H9 (cell line): ENCODE measurements around the gene DENND1A. TPM values are rescaled to one million over a fixed set of nuclear protein-coding genes. Genes with fewer than 3 reads are reported as not detected.

Experiments used
- DNase-seq: peaks from one replicate; pipeline ENCODE4 v3.0.0-alpha.2; 2017
- H2AFZ ChIP-seq: one replicate; pipeline ENCODE4 v1.6.1; 2013; ENCODE audit warnings: mild to moderate bottlenecking, low read length, control low read depth, moderate library complexity
- H2AK5ac ChIP-seq: 2 replicates; pipeline ENCODE4 v1.6.1; 2013; ENCODE audit warnings: low read length, control low read depth, mixed read lengths; ENCODE audit not compliant: insufficient read length
- H2BK120ac ChIP-seq: one replicate; pipeline ENCODE4 v1.6.1; 2013; ENCODE audit warnings: low read depth, mild to moderate bottlenecking, low read length, control low read depth, inconsistent platforms; ENCODE audit not compliant: poor library complexity, severe bottlenecking
- H2BK12ac ChIP-seq: 2 replicates; pipeline ENCODE4 v1.6.1; 2013; ENCODE audit warnings: low read length, control low read depth, mixed read lengths, low read depth; ENCODE audit not compliant: insufficient read length
- H2BK15ac ChIP-seq: 2 replicates; pipeline ENCODE4 v1.6.1; 2013; ENCODE audit warnings: low read depth, low read length, control low read depth
- H2BK20ac ChIP-seq: one replicate; pipeline ENCODE4 v1.6.1; 2013; ENCODE audit warnings: low read depth, mild to moderate bottlenecking, low read length, control low read depth, inconsistent platforms; ENCODE audit not compliant: poor library complexity, severe bottlenecking
- H2BK5ac ChIP-seq: 2 replicates; pipeline ENCODE4 v1.6.1; 2013; ENCODE audit warnings: low read length, control low read depth, mixed read lengths; ENCODE audit not compliant: insufficient read length
- H3K14ac ChIP-seq: 2 replicates; pipeline ENCODE4 v1.6.1; 2013; ENCODE audit warnings: low read length, control low read depth; ENCODE audit not compliant: insufficient read depth
- H3K18ac ChIP-seq: 2 replicates; pipeline ENCODE4 v1.6.1; 2013; ENCODE audit warnings: low read depth, mild to moderate bottlenecking, mixed read lengths, low read length, control low read depth; ENCODE audit not compliant: insufficient read length
- H3K23ac ChIP-seq: 2 replicates; pipeline ENCODE4 v1.6.1; 2013; ENCODE audit warnings: low read length, control low read depth, mixed read lengths, low read depth; ENCODE audit not compliant: insufficient read length
- H3K23me2 ChIP-seq: 2 replicates; pipeline ENCODE4 v1.6.1; 2013; ENCODE audit warnings: low read depth, mild to moderate bottlenecking, mixed read lengths, low read length, control low read depth; ENCODE audit not compliant: insufficient read length, poor library complexity, severe bottlenecking
- H3K27ac ChIP-seq: 2 replicates; pipeline ENCODE4 v1.5.1; 2013; ENCODE audit warnings: low read length, control low read depth, mixed read lengths, low read depth; ENCODE audit not compliant: insufficient read length
- H3K27me3 ChIP-seq: 2 replicates; pipeline ENCODE4 v1.6.1; 2013; ENCODE audit warnings: low read length, control low read depth, inconsistent platforms; ENCODE audit not compliant: insufficient read depth
- H3K4ac ChIP-seq: 2 replicates; pipeline ENCODE4 v1.6.1; 2013; ENCODE audit warnings: low read depth, mild to moderate bottlenecking, control low read depth, inconsistent platforms, low read length, moderate library complexity
- H3K4me1 ChIP-seq: 2 replicates; pipeline ENCODE4 v1.6.1; 2013; ENCODE audit warnings: low read length, control low read depth, inconsistent platforms; ENCODE audit not compliant: insufficient read depth
- H3K4me2 ChIP-seq: 2 replicates; pipeline ENCODE4 v1.6.1; 2013; ENCODE audit warnings: low read length, control low read depth, mixed read lengths; ENCODE audit not compliant: insufficient read length, insufficient read depth
- H3K56ac ChIP-seq: 2 replicates; pipeline ENCODE4 v1.6.1; 2013; ENCODE audit warnings: low read depth, mild to moderate bottlenecking, mixed read lengths, low read length, control low read depth; ENCODE audit not compliant: insufficient read length
- H3K79me1 ChIP-seq: 2 replicates; pipeline ENCODE4 v1.6.1; 2013; ENCODE audit warnings: low read depth, mild to moderate bottlenecking, moderate library complexity, low read length, control low read depth, inconsistent platforms; ENCODE audit not compliant: insufficient read depth, poor library complexity, severe bottlenecking
- H3K79me2 ChIP-seq: 2 replicates; pipeline ENCODE4 v1.6.1; 2013; ENCODE audit warnings: low read length, control low read depth, inconsistent platforms; ENCODE audit not compliant: insufficient read depth
- H3K9ac ChIP-seq: 2 replicates; pipeline ENCODE4 v1.6.1; 2013; ENCODE audit warnings: low read length, control low read depth, mixed read lengths; ENCODE audit not compliant: insufficient read length; ENCODE audit errors: extremely low read depth
- H3K9me3 ChIP-seq: one replicate; pipeline ENCODE4 v1.6.1; 2013; ENCODE audit warnings: low read depth, low read length, inconsistent platforms; ENCODE audit not compliant: control insufficient read depth
- H3T11ph ChIP-seq: one replicate; pipeline ENCODE4 v1.6.1; 2013; ENCODE audit warnings: mild to moderate bottlenecking, low read length, control low read depth, inconsistent platforms
- H4K20me1 ChIP-seq: one replicate; pipeline ENCODE4 v1.6.1; 2013; ENCODE audit not compliant: control insufficient read depth, insufficient read length, insufficient read depth
- H4K5ac ChIP-seq: 2 replicates; pipeline ENCODE4 v1.6.1; 2013; ENCODE audit warnings: low read depth, mild to moderate bottlenecking, mixed read lengths, low read length, control low read depth; ENCODE audit not compliant: insufficient read length
- H4K8ac ChIP-seq: replicated peaks from 2 replicates; pipeline ENCODE4 v1.6.1; 2013; ENCODE audit warnings: low read length, control low read depth, mixed read lengths, low read depth; ENCODE audit not compliant: insufficient read length
- H4K91ac ChIP-seq: 2 replicates; pipeline ENCODE4 v1.6.1; 2013; ENCODE audit warnings: low read depth, mild to moderate bottlenecking, moderate library complexity, mixed read lengths, low read length, control low read depth; ENCODE audit not compliant: insufficient read length
- H3K27ac Mint-ChIP-seq, 3 experiments: 2 replicates in 2 of 3; 3 replicates in 1 of 3; pipeline ENCODE4 v1.8.0; 2020 to 2021; ENCODE audit warnings: mixed read lengths in 3 of 3, mild to moderate bottlenecking in 1 of 3, moderate library complexity in 1 of 3
- H3K27me3 Mint-ChIP-seq: 2 replicates; pipeline ENCODE4 v1.8.0; 2021; ENCODE audit warnings: low read depth, mild to moderate bottlenecking, moderate library complexity, mixed read lengths
- H3K36me3 Mint-ChIP-seq, 3 experiments: 2 replicates in 2 of 3; 3 replicates in 1 of 3; pipeline ENCODE4 v1.8.0; 2020 to 2021; ENCODE audit warnings: low read depth in 3 of 3, mixed read lengths in 3 of 3; ENCODE audit not compliant: insufficient read depth in 1 of 3
- H3K4me1 Mint-ChIP-seq, 2 experiments: 2 replicates each; pipeline ENCODE4 v1.8.0; 2020; ENCODE audit warnings: mixed read lengths in 2 of 2
- H3K4me3 Mint-ChIP-seq, 2 experiments: 2 replicates in 1 of 2; 3 replicates in 1 of 2; pipeline ENCODE4 v1.8.0; 2020 to 2021; ENCODE audit warnings: mild to moderate bottlenecking in 2 of 2, mixed read lengths in 2 of 2, moderate library complexity in 1 of 2
- H3K9me3 Mint-ChIP-seq, 2 experiments: 2 replicates in 1 of 2; 3 replicates in 1 of 2; pipeline ENCODE4 v1.8.0; 2020; ENCODE audit warnings: mild to moderate bottlenecking in 2 of 2, mixed read lengths in 2 of 2, moderate library complexity in 1 of 2
- WGBS: extraction: QIAGEN DNeasy Blood & Tissue Kit; methylation state at CpG from one replicate; pipeline ENCODE4 v1.1.7; 2013; ENCODE audit warnings: missing lambda C conversion rate, low lambda C conversion rate, mixed read lengths; ENCODE audit not compliant: insufficient read length; ENCODE audit errors: extremely low coverage; 5-methylcytosine and 5-hydroxymethylcytosine counted together
- total RNA-seq: library from RNA; stranded (reverse); gene quantifications from 2 replicates; pipeline ENCODE4 v1.2.1, GENCODE V29; 2021
- TF ChIP-seq, protein P1 (sequence below): fragments of 200-600 bp; sonication (generic); conservative IDR thresholded peaks from 3 replicates; pipeline ENCODE4 v1.8.0; 2021; ENCODE audit warnings: antibody characterized with exemption, mild to moderate bottlenecking

The DENND1A gene
- total RNA-seq, 1 experiment from 2014 or later: 20.4 TPM

DNA sequence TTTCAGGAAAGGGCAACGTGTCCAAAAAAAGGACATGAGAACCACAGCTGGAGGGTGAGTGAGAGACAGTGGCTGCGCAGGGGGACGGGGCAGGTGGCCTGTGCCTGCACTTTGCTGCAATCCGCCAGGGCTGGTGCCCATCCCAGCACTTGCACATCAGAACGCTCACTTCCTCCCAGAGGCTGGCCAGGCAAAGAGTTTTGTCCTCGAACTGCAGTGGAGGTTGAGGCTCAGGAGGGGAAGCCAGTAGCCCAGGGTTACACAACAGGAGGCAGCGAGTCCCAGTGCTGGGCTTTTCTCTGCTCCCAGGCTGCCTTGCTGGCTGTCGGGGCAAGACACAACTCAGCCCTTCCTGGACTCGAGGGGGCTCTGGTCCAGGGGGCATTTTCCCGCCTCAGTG lies 540.9 kb downstream of the DENND1A start:
- Histone ChIP-seq H3K27me3 (no peaks in the 10 kb centered on the region), H2BK15ac (no peak overlapping the region), H4K20me1 (no peaks in the 10 kb centered on the region), H3K4me1 (no peaks in the 10 kb centered on the region), H2AFZ (no peak overlapping the region), H2BK5ac (no peak overlapping the region), H3K56ac (no peak overlapping the region), H3K9me3 (no peaks in the 10 kb centered on the region), H3K23me2 (no peaks in the 10 kb centered on the region), H3K9ac (no peak overlapping the region), H3K4ac (no peak overlapping the region), H3K27ac (no peak overlapping the region), H4K91ac (no peak overlapping the region), H3T11ph (no peak overlapping the region), H2BK120ac (no peak overlapping the region), H3K18ac (no peak overlapping the region), H4K5ac (no peak overlapping the region), H3K79me2 (no peaks in the 10 kb centered on the region), H2BK12ac (no peak overlapping the region), H3K14ac (no peak overlapping the region; the same call in 1 of the 2 replicates), H4K8ac (no peak overlapping the region), H2BK20ac (no peak overlapping the region), H3K79me1 (no peaks in the 10 kb centered on the region), H3K4me2 (no peak overlapping the region), H2AK5ac (no peak overlapping the region), H3K23ac (no peak overlapping the region)
- Mint-ChIP-seq H3K27me3 (peaks cover 11% of the 10 kb centered on the region), H3K4me1 (peaks cover 7 to 20% of the 10 kb centered on the region in 2 experiments; a peak in 3 of 4 replicates), H3K36me3 (no peaks in the 10 kb centered on the region; a peak in 1 of 7 replicates), H3K9me3 (peaks cover 2 to 8% of the 10 kb centered on the region in 2 experiments; a peak in 3 of 5 replicates), H3K4me3 (no peak overlapping the region), H3K27ac (no peak overlapping the region)
- TF ChIP-seq, protein P1, sequence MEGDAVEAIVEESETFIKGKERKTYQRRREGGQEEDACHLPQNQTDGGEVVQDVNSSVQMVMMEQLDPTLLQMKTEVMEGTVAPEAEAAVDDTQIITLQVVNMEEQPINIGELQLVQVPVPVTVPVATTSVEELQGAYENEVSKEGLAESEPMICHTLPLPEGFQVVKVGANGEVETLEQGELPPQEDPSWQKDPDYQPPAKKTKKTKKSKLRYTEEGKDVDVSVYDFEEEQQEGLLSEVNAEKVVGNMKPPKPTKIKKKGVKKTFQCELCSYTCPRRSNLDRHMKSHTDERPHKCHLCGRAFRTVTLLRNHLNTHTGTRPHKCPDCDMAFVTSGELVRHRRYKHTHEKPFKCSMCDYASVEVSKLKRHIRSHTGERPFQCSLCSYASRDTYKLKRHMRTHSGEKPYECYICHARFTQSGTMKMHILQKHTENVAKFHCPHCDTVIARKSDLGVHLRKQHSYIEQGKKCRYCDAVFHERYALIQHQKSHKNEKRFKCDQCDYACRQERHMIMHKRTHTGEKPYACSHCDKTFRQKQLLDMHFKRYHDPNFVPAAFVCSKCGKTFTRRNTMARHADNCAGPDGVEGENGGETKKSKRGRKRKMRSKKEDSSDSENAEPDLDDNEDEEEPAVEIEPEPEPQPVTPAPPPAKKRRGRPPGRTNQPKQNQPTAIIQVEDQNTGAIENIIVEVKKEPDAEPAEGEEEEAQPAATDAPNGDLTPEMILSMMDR: no peak
- DNase-seq: no peak
- WGBS: no CpG with 5 or more reads among the region's 10 CpGs
